Measurements from ENCODE around the gene AGR3. TPM values are rescaled to one million over a fixed set of nuclear protein-coding genes. Genes with fewer than 3 reads are reported as not detected.

The AGR3 gene
- total RNA-seq = not detected in 2 replicates

GRCh38 chr7:16881844-16882243, at the start of gene AGR3:
Gene AGR3 (minus strand): TSS chr7:16881983. CDS start chr7:16878618, 3,365 bp downstream.

Other genes with a start within 250 kb of the AGR3 start
- 6.7 and 9.9 TPM in 2 replicates for gene ANKMY2, start 236.2 kb downstream of the AGR3 start, total RNA-seq
- 132 and 142 TPM in 2 replicates for gene BZW2, start 235.8 kb downstream of the AGR3 start, total RNA-seq
- gene TSPAN13, start 128.2 kb downstream of the AGR3 start, total RNA-seq = 33.9 and 35.8 TPM in 2 replicates
- 69.2 and 131 TPM in 2 replicates for gene AGR2, start 77.0 kb downstream of the AGR3 start, total RNA-seq